ENCODE results near the gene CAMTA1.

CAMTA1 gene

GRCh38 chr1:7106442-7107108 lies 321.3 kb downstream of the CAMTA1 start:
- no peak for TF ChIP-seq CTCF (IDR thresholded peaks at IDR 0.05; ENCODE audit: borderline replicate concordance, control extremely low read depth, extremely low read depth, insufficient read depth, missing control alignments)
- in situ Hi-C loops (cut with MboI; ENCODE audit: low sequenced_read_pairs, unreplicated experiment), result no loop called here
- DNase-seq (ENCODE audit: low spot score), result no peak

- in situ Hi-C loops (cut with MboI; ENCODE audit: low sequenced_read_pairs, unreplicated experiment), result no loop called here
Measured at GRCh38 chr1:7107109-7107830, 322.0 kb downstream of the CAMTA1 start.

GRCh38 chr1:7108251-7108650 lies 323.0 kb downstream of the CAMTA1 start:
- in situ Hi-C loops (cut with MboI; ENCODE audit: low sequenced_read_pairs, unreplicated experiment), result no loop called here
- no peak for DNase-seq (ENCODE audit: low spot score)
- no peak for TF ChIP-seq CTCF (IDR thresholded peaks at IDR 0.05; ENCODE audit: borderline replicate concordance, control extremely low read depth, extremely low read depth, insufficient read depth, missing control alignments)

More at GRCh38 chr1:7107109-7107830, 322.0 kb downstream of the CAMTA1 start:
- no peak for TF ChIP-seq CTCF (IDR thresholded peaks at IDR 0.05; ENCODE audit: borderline replicate concordance, control extremely low read depth, extremely low read depth, insufficient read depth, missing control alignments)
- DNase-seq (ENCODE audit: low spot score), result no peak

- in situ Hi-C loops (cut with MboI; ENCODE audit: low sequenced_read_pairs, unreplicated experiment), result no loop called here
- TF ChIP-seq CTCF (IDR thresholded peaks at IDR 0.05; ENCODE audit: borderline replicate concordance, control extremely low read depth, extremely low read depth, insufficient read depth, missing control alignments), result no peak
- no peak for DNase-seq (ENCODE audit: low spot score)
Measured at GRCh38 chr1:7109901-7110300, 324.6 kb downstream of the CAMTA1 start.

- in situ Hi-C loops (cut with MboI; ENCODE audit: low sequenced_read_pairs, unreplicated experiment), result no loop called here
- no peak for DNase-seq (ENCODE audit: low spot score)
- no peak for TF ChIP-seq CTCF (IDR thresholded peaks at IDR 0.05; ENCODE audit: borderline replicate concordance, control extremely low read depth, extremely low read depth, insufficient read depth, missing control alignments)
Measured at GRCh38 chr1:7110321-7110720, 325.1 kb downstream of the CAMTA1 start.

- no peak for DNase-seq (ENCODE audit: low spot score)
- in situ Hi-C loops (cut with MboI; ENCODE audit: low sequenced_read_pairs, unreplicated experiment), result no loop called here
- TF ChIP-seq CTCF (IDR thresholded peaks at IDR 0.05; ENCODE audit: borderline replicate concordance, control extremely low read depth, extremely low read depth, insufficient read depth, missing control alignments), result no peak
Measured at GRCh38 chr1:7111853-7112252, 326.6 kb downstream of the CAMTA1 start.
